Central memory CD4-positive, alpha-beta T cell (primary cell): ENCODE data around the gene PLTP.
"Not testable (repeated sequence)": the region's sequence is repeated elsewhere in the genome, so short reads cannot be mapped to it uniquely, and the experiment has no call there.

Experiments
- DNase-seq: peaks from one replicate; pipeline ENCODE4 v3.0.0; 2022
- total RNA-seq, 3 experiments: gene quantifications; one replicate each; lab custom pipeline; 2026; lab: John Stamatoyannopoulos, UW

Gene PLTP
- total RNA-seq, result 0.19 to 1.6 (median 0.27) reads per million in 3 experiments

- peak; percentile 32 for DNase-seq
Measured at GRCh38 chr20:45911486-45912343, at the start of gene PLTP. Gene PLTP, minus strand, starts transcription at chr20:45912155. Its CDS starts 703 bp downstream, at chr20:45911452.

GRCh38 chr20:45959956-45960630 lies 48.1 kb upstream of the PLTP start:
- no peak for DNase-seq

GRCh38 chr20:45959126-45959525 lies 47.2 kb upstream of the PLTP start:
- DNase-seq, result no peak

- no peak for DNase-seq
Measured at GRCh38 chr20:45958593-45958992, 46.6 kb upstream of the PLTP start.

- DNase-seq, result no peak
Measured at GRCh38 chr20:45957021-45957941, 45.3 kb upstream of the PLTP start.

GRCh38 chr20:45956326-45956725 lies 44.4 kb upstream of the PLTP start:
- not testable (repeated sequence) for DNase-seq

GRCh38 chr20:45953672-45954071 lies 41.7 kb upstream of the PLTP start:
- DNase-seq, result no peak

- DNase-seq, result no peak
Measured at GRCh38 chr20:45952861-45953260, 40.9 kb upstream of the PLTP start.

- no peak for DNase-seq
Measured at GRCh38 chr20:45951925-45952834, 40.2 kb upstream of the PLTP start.

GRCh38 chr20:45950330-45950646 lies 38.3 kb upstream of the PLTP start:
- no peak for DNase-seq

- no peak for DNase-seq
Measured at GRCh38 chr20:45949542-45950329, 37.8 kb upstream of the PLTP start.

- no peak for DNase-seq
Measured at GRCh38 chr20:45948742-45949541, 37.0 kb upstream of the PLTP start.

GRCh38 chr20:45948261-45948733 lies 36.3 kb upstream of the PLTP start:
- DNase-seq, result no peak

- no peak for DNase-seq
Measured at GRCh38 chr20:45947110-45947866, 35.3 kb upstream of the PLTP start.

- no peak for DNase-seq
Measured at GRCh38 chr20:45946149-45946970, 34.4 kb upstream of the PLTP start.

- DNase-seq, result no peak
Measured at GRCh38 chr20:45945678-45946148, 33.8 kb upstream of the PLTP start.

GRCh38 chr20:45944965-45945677 lies 33.2 kb upstream of the PLTP start:
- no peak for DNase-seq
